Measurements from ENCODE around the gene STX4. TPM values are rescaled to one million over a fixed set of nuclear protein-coding genes. Genes with fewer than 3 reads are reported as not detected.

The STX4 gene
- total and polyA plus RNA-seq, 4 donors = 11.4 to 22.1 (median 17.4) TPM

DNA sequence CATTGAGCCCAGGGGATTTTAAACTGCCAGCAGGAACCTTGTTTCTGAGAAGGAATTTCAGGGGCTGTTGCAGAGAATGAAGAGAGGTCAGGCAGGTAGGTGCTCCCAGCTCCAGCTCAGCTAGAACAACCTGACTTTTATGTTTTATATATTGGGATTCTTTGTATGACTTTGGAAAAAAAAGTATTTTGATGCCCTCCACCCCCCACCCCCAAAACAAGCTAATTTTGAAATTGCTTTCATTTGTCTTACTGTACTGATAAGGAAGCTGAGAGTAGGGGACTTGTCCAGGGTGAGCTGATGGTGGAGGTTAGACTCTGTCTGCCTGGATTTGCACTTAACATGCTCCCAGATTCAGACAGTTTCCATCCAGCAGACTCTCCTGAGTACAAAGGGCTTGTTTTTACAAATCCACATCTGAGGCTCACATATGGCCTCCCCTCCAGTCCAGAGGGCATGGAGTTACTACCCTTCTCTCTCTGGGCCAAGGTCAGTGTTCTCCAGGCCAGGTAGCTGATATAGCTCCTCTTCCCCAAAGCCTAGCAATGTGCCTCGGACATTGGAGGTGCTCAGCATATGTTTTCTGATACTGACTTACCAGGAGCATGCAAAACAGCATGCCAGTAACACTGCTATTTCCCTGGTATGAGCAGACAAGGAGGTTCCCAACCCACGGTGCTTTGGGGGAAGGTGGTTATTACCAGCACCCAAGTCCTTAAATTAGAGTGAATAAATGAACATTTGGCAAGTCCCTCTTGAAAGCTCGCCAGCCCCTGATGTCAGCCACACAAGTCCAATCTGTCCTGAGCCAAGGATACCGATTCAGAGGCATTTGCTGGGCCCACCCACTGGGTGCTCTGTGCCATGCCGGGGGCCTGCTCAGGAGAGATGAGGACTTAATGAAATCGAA is 34.3 kb upstream of the STX4 start:
- H3K9me3 ChIP-seq (ENCODE audit: control insufficient read depth in 4 of 4, low read length in 3 of 4) = no peaks in the 10 kb centered on the region
- H3K27me3 ChIP-seq (ENCODE audit: control insufficient read depth in 4 of 4, insufficient read depth in 4 of 4, low read length in 3 of 4) = no peaks in the 10 kb centered on the region
- DNase-seq (ENCODE audit: low spot score) = no peak
- 36% methylated on average over 6 of the region's 6 CpGs for WGBS
- no peak overlapping the region for H3K4me3 ChIP-seq (ENCODE audit: low read depth in 1 of 3, low read length in 3 of 3)
- TF ChIP-seq CTCF (IDR thresholded peaks at IDR 0.05; ENCODE audit: low read depth, low read length, missing input control) = no peak
- TF ChIP-seq RAD21 (IDR thresholded peaks at IDR 0.05) = peak; percentile 29 to 47
- TF ChIP-seq FOXA2 (IDR thresholded peaks at IDR 0.05) = peak; percentile 24
- no peak for TF ChIP-seq ZBTB33 (IDR thresholded peaks at IDR 0.05)
- TF ChIP-seq YY1 (IDR thresholded peaks at IDR 0.05) = peak; percentile 93
- peak; percentile 71 for TF ChIP-seq NR2F2 (IDR thresholded peaks at IDR 0.05)
- TF ChIP-seq SP1 (IDR thresholded peaks at IDR 0.05) = peak; percentile 98
- TF ChIP-seq EGR1 (IDR thresholded peaks at IDR 0.05; ENCODE audit: low read depth in 2 of 2) = peak; percentile 22 to 66
- peak; percentile 93 for TF ChIP-seq HNF4G (IDR thresholded peaks at IDR 0.05)
- peak in 1 of 2 donors; percentile 50 for TF ChIP-seq JUND (IDR thresholded peaks at IDR 0.05)
- TF ChIP-seq REST (IDR thresholded peaks at IDR 0.05) = peak; percentile 80
- peak; percentile 98 for TF ChIP-seq HNF4A (conservative IDR thresholded peaks at IDR 0.05)
- no peak for TF ChIP-seq ATF3 (IDR thresholded peaks at IDR 0.05)
- TF ChIP-seq GABPA (IDR thresholded peaks at IDR 0.05 in 1 of 2, conservative IDR thresholded peaks at IDR 0.05 in 1 of 2) = peak in 1 of 2 donors; percentile 62
- peak; percentile 70 for TF ChIP-seq FOXA1 (IDR thresholded peaks at IDR 0.05)
- peak; percentile 93 for TF ChIP-seq RXRA (IDR thresholded peaks at IDR 0.05)
- TF ChIP-seq TAF1 (conservative IDR thresholded peaks at IDR 0.05) = peak; percentile 47
- TF ChIP-seq, protein P1, sequence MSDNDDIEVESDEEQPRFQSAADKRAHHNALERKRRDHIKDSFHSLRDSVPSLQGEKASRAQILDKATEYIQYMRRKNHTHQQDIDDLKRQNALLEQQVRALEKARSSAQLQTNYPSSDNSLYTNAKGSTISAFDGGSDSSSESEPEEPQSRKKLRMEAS (IDR thresholded peaks at IDR 0.05) = peak; percentile 78
- no peaks in the 10 kb centered on the region for H3K36me3 ChIP-seq (ENCODE audit: control insufficient read depth in 4 of 4, insufficient read depth in 3 of 4, low read depth in 1 of 4, low read length in 3 of 4)
- peak overlapping the region; percentile 95 to 96 for H3K27ac ChIP-seq (ENCODE audit: low read depth in 1 of 2, low read length in 2 of 2)
- H3K9ac ChIP-seq (ENCODE audit: low read depth in 1 of 2, low read length in 2 of 2) = no peak overlapping the region
- peaks cover 3 to 36% (median 30%) of the 10 kb centered on the region in 4 donors for H3K4me1 ChIP-seq (ENCODE audit: control insufficient read depth in 4 of 4, insufficient read depth in 4 of 4, low read length in 3 of 4)

All from liver (tissue), 9 donors.